Inferior parietal cortex (tissue), 1 donor: Measurements from ENCODE around the gene SLC7A5.
"Not testable (repeated sequence)": the region's sequence is repeated elsewhere in the genome, so short reads cannot be mapped to it uniquely, and the experiment has no call there.

ENCODE experiments used
- DNase-seq: peaks from one replicate; pipeline ENCODE4 v3.0.0-alpha.2; 2016; ENCODE audit errors: extremely low spot score

Gene SLC7A5

GRCh38 chr16:87888346-87888745 lies 19.0 kb upstream of the SLC7A5 start:
- DNase-seq: not testable (repeated sequence)

GRCh38 chr16:87887931-87888330 lies 18.6 kb upstream of the SLC7A5 start:
- DNase-seq: not testable (repeated sequence)

GRCh38 chr16:87885371-87885967 lies 16.2 kb upstream of the SLC7A5 start:
- DNase-seq: not testable (repeated sequence)

- no peak for DNase-seq
These were observed 13.2 kb upstream of the SLC7A5 start for GRCh38 chr16:87882436-87883019.

GRCh38 chr16:87881324-87882200 lies 12.3 kb upstream of the SLC7A5 start:
- DNase-seq: no peak

GRCh38 chr16:87880117-87880696 lies 10.9 kb upstream of the SLC7A5 start:
- no peak for DNase-seq

- not testable (repeated sequence) for DNase-seq
These were observed 10.2 kb upstream of the SLC7A5 start for GRCh38 chr16:87879411-87880013.

- no peak for DNase-seq
These were observed 9.4 kb upstream of the SLC7A5 start for GRCh38 chr16:87878704-87879103.

- DNase-seq: no peak
These were observed 8.7 kb upstream of the SLC7A5 start for GRCh38 chr16:87877942-87878507.

GRCh38 chr16:87874639-87875427 lies 5.5 kb upstream of the SLC7A5 start:
- no peak for DNase-seq

GRCh38 chr16:87870418-87871291 lies 1.3 kb upstream of the SLC7A5 start:
- DNase-seq: not testable (repeated sequence)

GRCh38 chr16:87869879-87870417 lies 641 bp upstream of the SLC7A5 start:
- not testable (repeated sequence) for DNase-seq

GRCh38 chr16:87868254-87869029 lies 865 bp downstream of the SLC7A5 start:
- DNase-seq: not testable (repeated sequence)

GRCh38 chr16:87865902-87866555 lies 3.3 kb downstream of the SLC7A5 start:
- not testable (repeated sequence) for DNase-seq

- DNase-seq: no peak
These were observed 4.8 kb downstream of the SLC7A5 start for GRCh38 chr16:87864331-87864989.

GRCh38 chr16:87863327-87863635 lies 6.0 kb downstream of the SLC7A5 start:
- not testable (repeated sequence) for DNase-seq

GRCh38 chr16:87862597-87863326 lies 6.5 kb downstream of the SLC7A5 start:
- DNase-seq: not testable (repeated sequence)
